HPDE6-E6E7 (cell line): ENCODE data around the gene CA5A.
"Not testable (repeated sequence)": the region's sequence is repeated elsewhere in the genome, so short reads cannot be mapped to it uniquely, and the experiment has no call there.

Experiments used
- DNase-seq: peaks from one replicate; pipeline ENCODE4 v3.0.0; 2011; ENCODE audit warnings: missing footprints; ENCODE audit errors: extremely low spot score

Gene CA5A

GRCh38 chr16:87936375-87937230 lies at the start of gene CA5A:
Gene CA5A, minus strand, starts transcription at chr16:87936529. Its CDS starts 79 bp downstream, at chr16:87936450.
- DNase-seq: no peak

GRCh38 chr16:87985493-87985892 lies 49.2 kb upstream of the CA5A start:
- DNase-seq: not testable (repeated sequence)

GRCh38 chr16:87984632-87985267 lies 48.4 kb upstream of the CA5A start:
- no peak for DNase-seq

- DNase-seq: not testable (repeated sequence)
Measured at GRCh38 chr16:87984180-87984579, 47.9 kb upstream of the CA5A start.

- DNase-seq: not testable (repeated sequence)
Measured at GRCh38 chr16:87983737-87984097, 47.4 kb upstream of the CA5A start.

- not testable (repeated sequence) for DNase-seq
Measured at GRCh38 chr16:87983072-87983736, 46.9 kb upstream of the CA5A start.

- DNase-seq: no peak
Measured at GRCh38 chr16:87982581-87983041, 46.3 kb upstream of the CA5A start.

GRCh38 chr16:87981376-87981775 lies 45.0 kb upstream of the CA5A start:
- DNase-seq: not testable (repeated sequence)

GRCh38 chr16:87979911-87980630 lies 43.7 kb upstream of the CA5A start:
- not testable (repeated sequence) for DNase-seq

- no peak for DNase-seq
Measured at GRCh38 chr16:87979352-87979751, 43.0 kb upstream of the CA5A start.

GRCh38 chr16:87978127-87978526 lies 41.8 kb upstream of the CA5A start:
- DNase-seq: no peak

- no peak for DNase-seq
Measured at GRCh38 chr16:87976665-87977064, 40.3 kb upstream of the CA5A start.

- no peak for DNase-seq
Measured at GRCh38 chr16:87974178-87974577, 37.8 kb upstream of the CA5A start.

GRCh38 chr16:87973717-87974116 lies 37.4 kb upstream of the CA5A start:
- no peak for DNase-seq

- no peak for DNase-seq
Measured at GRCh38 chr16:87971933-87972332, 35.6 kb upstream of the CA5A start.

- DNase-seq: no peak
Measured at GRCh38 chr16:87970186-87970585, 33.9 kb upstream of the CA5A start.

GRCh38 chr16:87968541-87968940 lies 32.2 kb upstream of the CA5A start:
- DNase-seq: no peak

GRCh38 chr16:87966685-87967185 lies 30.4 kb upstream of the CA5A start:
- DNase-seq: no peak

GRCh38 chr16:87966064-87966645 lies 29.8 kb upstream of the CA5A start:
- DNase-seq: no peak

GRCh38 chr16:87965417-87965816 lies 29.1 kb upstream of the CA5A start:
- DNase-seq: no peak

- DNase-seq: no peak
Measured at GRCh38 chr16:87964049-87964659, 27.8 kb upstream of the CA5A start.
